Measurements from ENCODE around the gene PDE2A.
"Not testable (repeated sequence)": the region's sequence is repeated elsewhere in the genome, so short reads cannot be mapped to it uniquely, and the experiment has no call there.

DNA sequence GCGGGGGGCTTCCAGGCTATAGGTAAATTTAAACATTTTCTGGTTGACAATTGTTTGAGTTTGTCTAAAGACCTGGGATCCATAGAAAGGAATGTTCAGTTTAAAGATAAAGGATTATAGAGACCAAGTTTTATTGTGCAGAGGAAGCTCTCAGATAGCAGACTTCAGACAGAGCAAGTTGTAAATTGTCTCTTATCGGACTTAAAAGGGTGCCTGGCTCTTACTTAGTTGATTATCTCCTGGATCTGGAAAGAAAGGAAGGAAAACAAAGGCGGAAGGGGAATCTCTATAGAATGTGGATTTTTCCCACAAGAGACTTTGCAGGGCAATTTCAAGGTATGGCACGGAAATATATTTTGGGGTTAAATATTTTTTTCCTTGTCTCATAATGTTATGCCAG is 101.7 kb downstream of the PDE2A start:
- TF ChIP-seq, protein P1, sequence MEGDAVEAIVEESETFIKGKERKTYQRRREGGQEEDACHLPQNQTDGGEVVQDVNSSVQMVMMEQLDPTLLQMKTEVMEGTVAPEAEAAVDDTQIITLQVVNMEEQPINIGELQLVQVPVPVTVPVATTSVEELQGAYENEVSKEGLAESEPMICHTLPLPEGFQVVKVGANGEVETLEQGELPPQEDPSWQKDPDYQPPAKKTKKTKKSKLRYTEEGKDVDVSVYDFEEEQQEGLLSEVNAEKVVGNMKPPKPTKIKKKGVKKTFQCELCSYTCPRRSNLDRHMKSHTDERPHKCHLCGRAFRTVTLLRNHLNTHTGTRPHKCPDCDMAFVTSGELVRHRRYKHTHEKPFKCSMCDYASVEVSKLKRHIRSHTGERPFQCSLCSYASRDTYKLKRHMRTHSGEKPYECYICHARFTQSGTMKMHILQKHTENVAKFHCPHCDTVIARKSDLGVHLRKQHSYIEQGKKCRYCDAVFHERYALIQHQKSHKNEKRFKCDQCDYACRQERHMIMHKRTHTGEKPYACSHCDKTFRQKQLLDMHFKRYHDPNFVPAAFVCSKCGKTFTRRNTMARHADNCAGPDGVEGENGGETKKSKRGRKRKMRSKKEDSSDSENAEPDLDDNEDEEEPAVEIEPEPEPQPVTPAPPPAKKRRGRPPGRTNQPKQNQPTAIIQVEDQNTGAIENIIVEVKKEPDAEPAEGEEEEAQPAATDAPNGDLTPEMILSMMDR (optimal IDR thresholded peaks at IDR 0.05 in 1 of 3, IDR thresholded peaks at IDR 0.05 in 1 of 3, conservative IDR thresholded peaks at IDR 0.05 in 1 of 3; ENCODE audit: extremely low read depth in 1 of 3, insufficient read depth in 2 of 3, low read length in 3 of 3), result not testable (repeated sequence)
- TF ChIP-seq EZH2 (IDR thresholded peaks at IDR 0.05; ENCODE audit: low read length), result not testable (repeated sequence)
